ENCODE data around the gene MACC1.

GRCh38 chr7:20244334-20245120 lies 27.3 kb upstream of the MACC1 start:
- no peak for TF ChIP-seq CTCF (IDR thresholded peaks at IDR 0.05)
- TF ChIP-seq POLR2A (IDR thresholded peaks at IDR 0.05) = no peak
